GM23248 (cell line): Measurements from ENCODE around the gene C2orf69. TPM values are rescaled to one million over a fixed set of nuclear protein-coding genes. Genes with fewer than 3 reads are reported as not detected.

Experiments used
- DNase-seq: peaks from one replicate; pipeline ENCODE4 v3.0.0-alpha.2; 2015
- H2AFZ ChIP-seq: fragments of 200-600 bp; sonication (generic); 2 replicates; pipeline ENCODE4 v1.6.1; 2016; ENCODE audit warnings: antibody characterized with exemption
- H3F3A ChIP-seq: fragments of 200-600 bp; sonication (generic); 2 replicates; pipeline ENCODE4 v1.6.1; 2016; ENCODE audit warnings: mild to moderate bottlenecking, antibody characterized with exemption, mixed run types; ENCODE audit not compliant: insufficient read depth
- H3K27ac ChIP-seq: fragments of 200-600 bp; sonication (generic); 2 replicates; pipeline ENCODE4 v1.5.1; 2016; ENCODE audit warnings: mild to moderate bottlenecking
- H3K27me3 ChIP-seq: fragments of 200-600 bp; sonication (generic); replicated peaks from 2 replicates; pipeline ENCODE4 v1.6.1; 2016; ENCODE audit warnings: mild to moderate bottlenecking; ENCODE audit not compliant: insufficient read depth
- H3K36me3 ChIP-seq: fragments of 200-600 bp; sonication (generic); 2 replicates; pipeline ENCODE4 v1.6.1; 2016; ENCODE audit warnings: low read depth, mild to moderate bottlenecking
- H3K4me1 ChIP-seq: fragments of 200-600 bp; sonication (generic); 2 replicates; pipeline ENCODE4 v1.6.1; 2016; ENCODE audit warnings: mild to moderate bottlenecking; ENCODE audit not compliant: insufficient read depth
- H3K4me2 ChIP-seq: fragments of 200-600 bp; sonication (generic); one replicate; pipeline ENCODE4 v1.6.1; 2016; ENCODE audit warnings: mild to moderate bottlenecking; ENCODE audit not compliant: unreplicated experiment
- H3K4me3 ChIP-seq: fragments of 200-600 bp; sonication (generic); 2 replicates; pipeline ENCODE4 v1.5.1; 2016; ENCODE audit warnings: mild to moderate bottlenecking
- H3K79me2 ChIP-seq: fragments of 200-600 bp; sonication (generic); 2 replicates; pipeline ENCODE4 v1.6.1; 2016; ENCODE audit warnings: mild to moderate bottlenecking; ENCODE audit not compliant: insufficient read depth
- H3K9ac ChIP-seq: fragments of 200-600 bp; sonication (generic); 2 replicates; pipeline ENCODE4 v1.6.1; 2016; ENCODE audit warnings: mild to moderate bottlenecking
- H3K9me2 ChIP-seq: fragments of 200-600 bp; sonication (generic); 2 replicates; pipeline ENCODE4 v1.6.1; 2016; ENCODE audit warnings: mixed run types, mild to moderate bottlenecking, moderate library complexity; ENCODE audit not compliant: insufficient read depth
- H3K9me3 ChIP-seq: fragments of 200-600 bp; sonication (generic); one replicate; pipeline ENCODE4 v1.6.1; 2017; ENCODE audit warnings: low read depth
- H4K20me1 ChIP-seq: fragments of 200-600 bp; sonication (generic); 2 replicates; pipeline ENCODE4 v1.6.0; 2016; ENCODE audit not compliant: insufficient read depth
- EZH2 ChIP-seq: fragments of 200-600 bp; sonication (generic); IDR thresholded peaks from 2 replicates; pipeline ENCODE4 v1.6.1; 2018; ENCODE audit warnings: antibody characterized with exemption, mild to moderate bottlenecking; ENCODE audit not compliant: insufficient read depth, poor library complexity, severe bottlenecking
- EZH2phosphoT487 ChIP-seq: fragments of 200-600 bp; sonication (generic); IDR thresholded peaks from 2 replicates; pipeline ENCODE4 v1.6.1; 2018; ENCODE audit warnings: antibody characterized with exemption, moderate library complexity, mild to moderate bottlenecking, low read depth; ENCODE audit not compliant: insufficient read depth
- WGBS, 2 experiments: methylation state at CpG; one replicate each; pipeline ENCODE4 v1.1.6; 2015 to 2017; ENCODE audit warnings: low lambda C conversion rate in 2 of 2, low coverage in 1 of 2; ENCODE audit errors: missing lambda C conversion rate in 2 of 2; 5-methylcytosine and 5-hydroxymethylcytosine counted together
- in situ Hi-C: fragments of 300-500 bp; cut with MboI; formaldehyde crosslinking; loops from 2 replicates; pipeline ENCODE4 v1.15.0; 2020
- polyA plus RNA-seq: library from polyadenylated mRNA; unstranded; fragments of >200 nt; fragmentation: Nextera tagmentation; extraction: Ambion mirVana; gene quantifications from 2 replicates; pipeline ENCODE4 v1.2.1, GENCODE V29; 2016
- total RNA-seq: library from RNA; depleted of rRNA; stranded (reverse); fragments of >200 nt; shearing (Covaris generic); gene quantifications from 2 replicates; pipeline ENCODE4 v1.2.3, GENCODE V29; 2014

The C2orf69 gene
- total and polyA plus RNA-seq, 2 experiments from 2014 or later: 14.5 to 19.9 TPM

- DNase-seq: no peak
- Histone ChIP-seq H3K4me3 (no peak overlapping the region), H3K9ac (no peak overlapping the region), H3K4me1 (peaks cover 13% of the 10 kb centered on the region), H3K79me2 (peaks cover 50% of the 10 kb centered on the region), H3K27ac (no peak overlapping the region), H4K20me1 (0 out of 2 replicates have a peak, but pooled peaks cover 5% of the 10 kb centered on the region), H3K4me2 (no peak overlapping the region), H2AFZ (no peak overlapping the region), H3K9me3 (no peaks in the 10 kb centered on the region), H3K36me3 (peaks cover 38% of the 10 kb centered on the region), H3K27me3 (no peaks in the 10 kb centered on the region), H3K9me2 (no peaks in the 10 kb centered on the region), H3F3A (peaks cover 19% of the 10 kb centered on the region; the same call in 1 of the 2 replicates)
- in situ Hi-C loops: no loop called here
- no peak for TF ChIP-seq EZH2
- TF ChIP-seq EZH2phosphoT487: no peak
Observed at GRCh38 chr2:199928626-199929025, 17.5 kb downstream of the C2orf69 start.

DNA sequence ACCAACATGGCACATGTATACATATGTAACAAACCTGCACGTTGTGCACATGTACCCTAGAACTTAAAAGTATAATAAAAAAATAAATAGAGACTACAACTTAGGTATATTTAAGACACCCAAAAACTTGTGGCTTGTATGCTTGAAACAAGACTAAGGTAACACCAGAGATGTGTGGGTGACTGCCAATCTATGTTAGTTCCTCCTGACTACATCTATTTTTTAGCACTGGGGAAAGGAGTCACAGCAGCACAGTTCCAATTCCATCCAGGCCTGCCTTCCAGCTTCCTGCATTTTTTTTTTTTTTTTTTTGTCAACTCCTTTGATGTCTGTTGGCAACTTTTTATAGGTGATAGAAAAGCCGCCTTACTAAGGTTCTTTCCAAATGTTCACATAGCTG, 18.2 kb downstream of the C2orf69 start:
- in situ Hi-C loops: no loop called here
- no peak for DNase-seq
- H3K9me2 ChIP-seq: no peaks in the 10 kb centered on the region
- H3K4me3 ChIP-seq: no peak overlapping the region
- peaks cover 44% of the 10 kb centered on the region for H3K79me2 ChIP-seq
- 64 to 71% methylated on average over 2 of the region's 2 CpGs for WGBS, 2 experiments
- no peak overlapping the region for H3K4me2 ChIP-seq
- H3K9me3 ChIP-seq: no peaks in the 10 kb centered on the region
- H4K20me1 ChIP-seq: no peaks in the 10 kb centered on the region
- TF ChIP-seq EZH2: no peak
- no peak for TF ChIP-seq EZH2phosphoT487
- H3K36me3 ChIP-seq: peaks cover 43% of the 10 kb centered on the region
- H3K27me3 ChIP-seq: no peaks in the 10 kb centered on the region
- H3K9ac ChIP-seq: no peak overlapping the region
- peaks cover 13% of the 10 kb centered on the region for H3K4me1 ChIP-seq
- H3K27ac ChIP-seq: no peak overlapping the region
- H2AFZ ChIP-seq: no peak overlapping the region
- peaks cover 19% of the 10 kb centered on the region; the same call in 1 of the 2 replicates for H3F3A ChIP-seq

DNA sequence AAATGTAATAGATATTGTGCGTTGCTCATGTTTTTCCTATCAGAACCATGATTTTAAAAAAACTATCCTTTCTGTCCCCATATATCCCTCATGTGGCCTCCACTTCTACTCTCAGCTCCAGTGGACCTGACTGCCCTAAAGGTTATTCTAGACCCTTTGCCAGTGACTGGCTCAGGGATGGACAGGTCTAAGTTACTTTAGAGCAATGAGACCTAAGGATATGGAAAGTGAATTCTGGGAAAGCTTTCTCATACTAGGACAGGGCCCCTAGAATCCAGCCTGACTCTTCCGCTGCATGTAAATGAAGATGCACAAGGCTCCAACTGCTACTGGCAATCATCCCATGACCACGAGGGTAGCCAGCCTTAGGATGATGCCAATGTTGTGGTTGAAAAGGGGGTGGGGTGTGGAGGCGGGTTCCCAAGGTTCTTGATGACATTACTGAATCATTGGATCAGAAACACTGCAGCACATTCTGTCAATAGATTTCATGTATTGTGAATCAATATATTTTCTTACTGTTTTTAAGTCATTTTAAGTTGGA, 21.3 kb downstream of the C2orf69 start:
- Histone ChIP-seq H3K79me2 (peaks cover 13% of the 10 kb centered on the region), H3F3A (peaks cover 12% of the 10 kb centered on the region; the same call in 1 of the 2 replicates), H3K36me3 (peaks cover 53% of the 10 kb centered on the region), H3K4me1 (no peaks in the 10 kb centered on the region; the same call in 1 of the 2 replicates), H3K4me2 (no peak overlapping the region), H3K27ac (no peak overlapping the region), H3K27me3 (no peaks in the 10 kb centered on the region), H3K4me3 (no peak overlapping the region), H2AFZ (no peak overlapping the region), H3K9me2 (no peaks in the 10 kb centered on the region), H3K9me3 (no peaks in the 10 kb centered on the region), H3K9ac (no peak overlapping the region), H4K20me1 (no peaks in the 10 kb centered on the region)
- in situ Hi-C loops: no loop called here
- no peak for DNase-seq
- WGBS, 2 experiments: 74 to 75% methylated on average over 4 of the region's 4 CpGs
- no peak for TF ChIP-seq EZH2
- TF ChIP-seq EZH2phosphoT487: no peak

DNA sequence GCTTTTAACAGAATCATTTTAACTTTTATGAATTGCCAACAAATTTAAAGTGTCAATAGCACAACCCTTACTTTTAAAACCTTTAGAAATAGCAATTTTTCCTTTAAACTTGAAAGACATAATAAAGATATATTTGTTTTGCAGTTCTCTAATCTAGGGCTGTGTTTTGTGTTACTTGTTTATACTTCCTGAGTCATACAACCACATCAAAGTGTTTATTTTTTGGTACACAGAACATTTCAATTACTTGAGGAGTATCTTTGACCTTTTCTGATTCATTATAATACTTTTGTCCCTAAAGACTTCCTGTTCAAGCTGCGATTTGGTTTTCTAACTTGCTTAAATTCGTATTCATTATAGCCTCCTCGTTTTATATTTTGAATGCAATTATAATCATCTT, 22.4 kb downstream of the C2orf69 start:
- H3K79me2 ChIP-seq: peaks cover 4% of the 10 kb centered on the region; the same call in 1 of the 2 replicates
- H3K9me3 ChIP-seq: no peaks in the 10 kb centered on the region
- 87 to 92% methylated on average over 3 of the region's 3 CpGs for WGBS, 2 experiments
- no peaks in the 10 kb centered on the region; the same call in 1 of the 2 replicates for H3K4me1 ChIP-seq
- H3K4me3 ChIP-seq: no peak overlapping the region
- H2AFZ ChIP-seq: no peak overlapping the region
- no peak for DNase-seq
- no peak overlapping the region for H3K9ac ChIP-seq
- H3K27me3 ChIP-seq: no peaks in the 10 kb centered on the region
- no peaks in the 10 kb centered on the region for H3K9me2 ChIP-seq
- TF ChIP-seq EZH2phosphoT487: no peak
- no peak for TF ChIP-seq EZH2
- H3F3A ChIP-seq: peaks cover 12% of the 10 kb centered on the region; the same call in 1 of the 2 replicates
- no peaks in the 10 kb centered on the region for H4K20me1 ChIP-seq
- H3K36me3 ChIP-seq: peaks cover 49% of the 10 kb centered on the region
- in situ Hi-C loops: no loop called here
- no peak overlapping the region for H3K4me2 ChIP-seq
- no peak overlapping the region for H3K27ac ChIP-seq
